GM12801 (cell line): Measurements from ENCODE around the gene IPCEF1.

Source experiments
- TF ChIP-seq, protein P1 (sequence below): IDR thresholded peaks from one replicate; pipeline ENCODE4 v1.5.1; 2011; ENCODE audit warnings: control low read depth; ENCODE audit not compliant: insufficient read length; ENCODE audit errors: extremely low read depth

The IPCEF1 gene

DNA sequence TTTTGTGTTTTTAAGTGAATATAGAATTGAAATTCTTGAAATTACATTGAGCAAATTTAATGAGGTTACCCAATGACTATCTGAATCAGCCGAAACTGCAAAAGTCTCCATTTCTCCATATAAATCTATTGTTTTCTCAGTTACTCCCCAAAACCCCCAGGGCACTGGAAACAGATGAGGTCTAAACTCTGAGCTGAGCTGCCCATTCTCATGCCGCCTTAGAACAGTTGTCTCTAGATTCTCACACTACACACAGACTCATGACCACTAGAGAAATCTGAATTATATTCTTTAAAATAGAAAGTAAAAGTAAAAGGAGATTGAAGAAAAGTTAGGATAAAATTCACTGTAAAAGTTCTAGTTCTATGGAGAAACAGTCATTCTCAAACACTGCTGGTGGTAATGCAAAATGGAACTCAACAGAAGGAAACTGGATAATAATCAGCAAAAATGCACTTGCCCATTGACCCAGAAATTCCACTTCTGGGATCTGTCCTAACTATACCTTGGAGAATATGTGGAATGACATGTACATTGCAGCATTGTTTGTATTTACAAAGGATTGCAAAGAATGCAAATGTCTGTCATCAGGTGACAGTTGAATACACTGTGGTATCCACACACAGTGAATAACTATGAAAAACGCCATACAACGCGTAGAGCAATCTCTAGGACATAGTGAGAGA lies 125.5 kb downstream of the IPCEF1 start:
- TF ChIP-seq, protein P1, sequence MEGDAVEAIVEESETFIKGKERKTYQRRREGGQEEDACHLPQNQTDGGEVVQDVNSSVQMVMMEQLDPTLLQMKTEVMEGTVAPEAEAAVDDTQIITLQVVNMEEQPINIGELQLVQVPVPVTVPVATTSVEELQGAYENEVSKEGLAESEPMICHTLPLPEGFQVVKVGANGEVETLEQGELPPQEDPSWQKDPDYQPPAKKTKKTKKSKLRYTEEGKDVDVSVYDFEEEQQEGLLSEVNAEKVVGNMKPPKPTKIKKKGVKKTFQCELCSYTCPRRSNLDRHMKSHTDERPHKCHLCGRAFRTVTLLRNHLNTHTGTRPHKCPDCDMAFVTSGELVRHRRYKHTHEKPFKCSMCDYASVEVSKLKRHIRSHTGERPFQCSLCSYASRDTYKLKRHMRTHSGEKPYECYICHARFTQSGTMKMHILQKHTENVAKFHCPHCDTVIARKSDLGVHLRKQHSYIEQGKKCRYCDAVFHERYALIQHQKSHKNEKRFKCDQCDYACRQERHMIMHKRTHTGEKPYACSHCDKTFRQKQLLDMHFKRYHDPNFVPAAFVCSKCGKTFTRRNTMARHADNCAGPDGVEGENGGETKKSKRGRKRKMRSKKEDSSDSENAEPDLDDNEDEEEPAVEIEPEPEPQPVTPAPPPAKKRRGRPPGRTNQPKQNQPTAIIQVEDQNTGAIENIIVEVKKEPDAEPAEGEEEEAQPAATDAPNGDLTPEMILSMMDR = no peak

DNA sequence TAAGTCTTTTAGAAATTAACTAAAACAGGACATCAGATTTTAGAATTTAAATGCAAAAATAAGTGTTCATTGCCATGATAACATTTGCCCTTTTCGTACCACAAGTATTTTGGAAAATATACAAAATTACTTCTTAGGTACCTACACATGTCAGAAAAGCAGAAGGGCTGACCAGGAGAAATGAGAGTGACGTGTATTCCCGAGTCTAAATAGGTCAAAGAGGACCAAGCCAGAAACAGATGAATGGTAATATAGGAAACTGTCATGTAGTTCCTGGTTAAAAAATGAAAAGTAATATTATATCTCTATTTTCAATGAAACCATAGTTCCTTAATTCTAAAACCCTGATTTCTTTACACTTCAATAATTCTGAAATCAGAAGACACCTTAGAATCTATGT lies 126.2 kb downstream of the IPCEF1 start:
- TF ChIP-seq, protein P1 = no peak

DNA sequence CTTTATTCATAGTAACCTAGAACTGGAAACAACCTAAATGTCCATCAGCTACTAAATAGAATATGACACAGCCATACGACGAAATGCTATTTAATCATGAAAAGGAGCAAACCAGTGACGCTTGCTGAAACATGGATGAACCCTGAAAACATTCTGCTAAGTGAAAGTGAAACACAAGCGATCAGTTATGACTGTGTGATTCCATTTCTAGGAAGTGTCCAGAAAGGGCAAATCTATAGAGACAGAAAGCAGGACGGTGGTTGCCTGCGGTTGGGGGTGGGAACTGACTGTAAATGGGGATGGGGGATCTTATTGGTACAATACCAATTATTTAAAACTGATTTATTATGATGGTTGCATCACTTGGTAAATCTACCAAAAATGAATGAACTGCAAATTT lies 126.8 kb downstream of the IPCEF1 start:
- TF ChIP-seq, protein P1 = no peak

DNA sequence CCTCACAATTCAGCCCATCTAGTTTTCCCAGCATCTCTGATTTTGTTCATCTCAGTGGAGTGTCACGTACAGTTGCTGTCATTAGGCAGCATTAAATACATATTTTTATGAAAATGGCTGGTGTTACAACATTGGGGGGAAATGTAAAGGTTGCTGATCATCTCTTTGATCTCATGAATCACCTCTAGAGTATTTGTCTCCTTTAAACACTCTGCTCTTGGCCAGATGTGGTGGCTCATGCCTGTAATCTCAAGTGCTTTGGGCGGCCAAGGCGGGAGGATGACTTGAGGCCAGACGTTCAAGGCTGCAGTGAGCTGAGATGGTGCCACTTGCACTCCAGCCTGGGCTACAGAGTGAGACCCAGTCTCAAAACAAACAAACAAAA lies 128.1 kb downstream of the IPCEF1 start:
- TF ChIP-seq, protein P1 = no peak

DNA sequence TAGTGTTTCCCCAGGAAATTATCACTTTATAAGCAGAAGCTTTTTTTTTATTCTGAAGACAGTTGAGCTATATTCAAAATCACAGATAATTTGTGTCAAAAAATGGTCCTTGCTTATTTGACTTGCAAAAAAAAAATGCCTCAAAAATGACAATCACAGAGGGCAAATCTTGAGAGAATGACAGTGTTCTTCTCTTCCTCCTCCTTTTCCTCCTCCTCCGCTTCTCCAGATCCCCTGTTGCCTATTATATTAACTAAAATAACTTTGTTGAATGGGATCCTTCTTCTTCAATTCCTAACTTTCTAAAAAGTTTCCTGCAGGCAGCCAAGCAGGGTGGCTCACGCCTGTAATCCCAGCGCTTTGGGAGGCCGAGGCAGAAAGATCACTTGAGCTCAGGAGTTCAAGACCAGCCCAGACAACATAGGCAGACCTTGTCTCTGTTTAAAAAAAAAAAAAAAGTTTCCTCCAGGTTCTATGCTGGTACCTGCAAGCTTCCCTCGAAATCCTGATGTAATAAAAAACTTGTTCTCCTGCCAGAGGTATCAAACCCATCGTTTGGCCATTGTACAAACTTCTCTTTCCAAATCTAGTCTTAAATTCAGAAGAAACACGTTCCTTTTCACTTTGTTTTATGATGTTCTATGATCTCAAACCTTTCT lies 128.6 kb downstream of the IPCEF1 start:
- TF ChIP-seq, protein P1 = no peak

DNA sequence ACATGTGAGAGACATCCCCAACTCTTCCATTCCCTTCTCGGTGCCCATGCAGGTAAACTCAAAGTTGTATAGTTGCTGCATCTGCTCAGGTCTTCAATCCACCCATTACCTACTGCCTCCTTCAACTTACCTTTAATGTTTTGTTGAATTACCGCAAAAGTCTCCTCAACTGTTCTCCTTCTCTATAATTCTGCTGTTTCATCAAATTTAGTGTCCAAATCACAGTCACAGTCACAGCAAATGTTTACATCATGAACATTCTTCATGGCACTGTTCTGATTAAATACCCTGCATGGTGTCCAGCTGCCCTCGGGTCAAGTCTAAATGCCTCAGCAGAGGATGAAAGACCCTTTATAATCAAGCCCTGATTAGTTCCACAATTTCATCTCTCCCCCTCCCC lies 130.1 kb downstream of the IPCEF1 start:
- TF ChIP-seq, protein P1 = no peak

DNA sequence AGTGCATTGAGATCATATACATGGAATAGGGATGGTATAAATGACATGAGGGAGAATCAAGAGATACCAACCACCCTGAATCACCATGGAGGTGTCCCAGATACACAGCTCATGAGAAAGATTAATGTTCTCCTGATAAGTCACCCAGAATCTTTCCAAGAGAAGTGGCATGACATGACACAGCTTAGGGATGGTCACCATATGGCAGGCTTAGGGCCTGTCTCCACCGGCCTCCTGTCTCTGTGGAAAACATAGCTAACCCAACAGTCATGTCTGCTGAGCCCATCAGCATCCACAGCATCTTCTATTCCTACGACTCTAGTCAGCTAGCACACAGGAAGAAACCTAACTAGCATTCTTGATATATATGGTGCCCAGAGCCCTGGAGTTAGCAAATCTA lies 133.3 kb downstream of the IPCEF1 start:
- TF ChIP-seq, protein P1 = no peak
